Body of pancreas (tissue), 4 donors: ENCODE data around the gene PPP1R26.

Experiments
- CTCF ChIP-seq, 7 experiments: fragments of 450-650 bp in 4 of 7; fragments of 200-600 bp in 3 of 7; sonication (generic) in 3 of 7; IDR thresholded peaks; one replicate each; pipeline ENCODE4 v1.5.1; 2016 to 2019; ENCODE audit warnings: antibody characterized with exemption in 7 of 7
- POLR2A ChIP-seq, 3 donors: fragments of 450-650 bp; IDR thresholded peaks; one replicate each; pipeline ENCODE4 v1.6.1; 2016; ENCODE audit warnings: antibody characterized with exemption in 3 of 3, mild to moderate bottlenecking in 2 of 3

- TF ChIP-seq CTCF (IDR thresholded peaks at IDR 0.05): no peak
- TF ChIP-seq POLR2A (IDR thresholded peaks at IDR 0.05): no peak
These were observed 17.6 kb upstream of the PPP1R26 start for GRCh38 chr9:135461936-135462335.
